Hematopoietic multipotent progenitor cell (in vitro differentiated cells): ENCODE data around the gene RNF25. TPM values are rescaled to one million over a fixed set of nuclear protein-coding genes. Genes with fewer than 3 reads are reported as not detected.
A peak's percentile ranks its signal among the peaks of the same experiment; 100 is the strongest.

Source experiments
- DNase-seq, 3 donors: peaks; one replicate each; pipeline ENCODE4 v3.0.0-alpha.2; 2011 to 2015; ENCODE audit warnings: low read depth in 2 of 3, low spot score in 2 of 3
- total RNA-seq: library from RNA; depleted of rRNA; stranded (reverse); fragments of >200 nt; gene quantifications from one replicate; pipeline ENCODE4 v1.2.3, GENCODE V29; 2012

RNF25 gene
- total RNA-seq, 1 donor: 22.4 TPM

- no peak for DNase-seq
Measured at GRCh38 chr2:218635719-218636118, 36.1 kb downstream of the RNF25 start.

GRCh38 chr2:218631837-218632236 lies 40.0 kb downstream of the RNF25 start:
- no peak for DNase-seq

- no peak for DNase-seq
Measured at GRCh38 chr2:218627939-218628338, 43.9 kb downstream of the RNF25 start.

- DNase-seq: no peak
Measured at GRCh38 chr2:218626369-218626768, 45.4 kb downstream of the RNF25 start.

- DNase-seq: peak in 1 of 3 donors; percentile 1
Measured at GRCh38 chr2:218623366-218623705, 48.5 kb downstream of the RNF25 start.

- no peak for DNase-seq
Measured at GRCh38 chr2:218622606-218623365, 49.0 kb downstream of the RNF25 start.

GRCh38 chr2:218621007-218621406 lies 50.8 kb downstream of the RNF25 start:
- DNase-seq: no peak

- DNase-seq: no peak
Measured at GRCh38 chr2:218618102-218618860, 53.5 kb downstream of the RNF25 start.

GRCh38 chr2:218615868-218616315 lies 55.9 kb downstream of the RNF25 start:
- DNase-seq: no peak

Other genes with a start within 250 kb of the RNF25 start
- gene USP37, start 103.7 kb downstream of the RNF25 start, total RNA-seq: 3.8 TPM
- gene CNOT9, start 103.2 kb downstream of the RNF25 start, total RNA-seq: 57.4 TPM
- gene PLCD4, start 64.1 kb downstream of the RNF25 start, total RNA-seq: 0.27 TPM
- gene ZNF142, start 12.4 kb downstream of the RNF25 start, total RNA-seq: 32.9 TPM
- 33.4 TPM for gene BCS1L, start 12.3 kb downstream of the RNF25 start, total RNA-seq
- 18.0 TPM for gene STK36, start 84 bp upstream of the RNF25 start, total RNA-seq
- gene TTLL4, start 38.8 kb upstream of the RNF25 start, total RNA-seq: 12.1 TPM
- 0.27 TPM for gene CYP27A1, start 110.1 kb upstream of the RNF25 start, total RNA-seq
- gene PRKAG3, start 159.8 kb upstream of the RNF25 start, total RNA-seq: not detected
- 0.27 TPM for gene WNT6, start 187.8 kb upstream of the RNF25 start, total RNA-seq
- gene WNT10A, start 208.8 kb upstream of the RNF25 start, total RNA-seq: 1.1 TPM